ENCODE results near the gene GPR17. TPM values are rescaled to one million over a fixed set of nuclear protein-coding genes. Genes with fewer than 3 reads are reported as not detected.

GPR17 gene
- polyA plus RNA-seq, 3 donors, result 0.98 to 2.0 (median 1.4) TPM

GRCh38 chr2:127611076-127611925 lies 34.7 kb upstream of the GPR17 start:
- no peak for DNase-seq (ENCODE audit: extremely low read depth in 1 of 11, low read depth in 9 of 11, low spot score in 4 of 11)

GRCh38 chr2:127612111-127612822 lies 33.7 kb upstream of the GPR17 start:
- no peak for DNase-seq (ENCODE audit: extremely low read depth in 1 of 11, low read depth in 9 of 11, low spot score in 4 of 11)

GRCh38 chr2:127614246-127614645 lies 31.7 kb upstream of the GPR17 start:
- DNase-seq (ENCODE audit: extremely low read depth in 1 of 11, low read depth in 9 of 11, low spot score in 4 of 11), result no peak

DNA sequence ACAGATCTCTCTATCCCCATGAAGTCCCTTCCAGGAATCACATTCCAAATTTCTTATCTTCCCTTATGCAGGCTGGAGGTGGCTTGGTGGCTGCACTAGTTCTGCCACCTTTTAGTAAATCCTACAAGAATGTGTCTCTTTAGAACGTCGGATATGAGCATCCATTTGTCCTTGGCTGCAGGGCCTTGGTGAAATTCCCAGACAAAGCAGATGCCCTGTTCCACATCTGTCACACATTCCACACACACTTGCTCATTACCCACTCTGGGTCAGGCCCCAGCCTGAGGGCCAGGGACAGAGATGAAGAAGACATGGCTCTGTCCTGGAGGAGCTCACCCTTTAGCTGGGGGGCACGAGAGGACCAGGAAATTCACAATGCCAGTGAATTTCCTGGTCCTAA lies 31.2 kb upstream of the GPR17 start:
- DNase-seq (ENCODE audit: extremely low read depth in 1 of 11, low read depth in 9 of 11, low spot score in 4 of 11), result no peak

GRCh38 chr2:127615511-127616166 lies 30.3 kb upstream of the GPR17 start:
- DNase-seq (ENCODE audit: extremely low read depth in 1 of 11, low read depth in 9 of 11, low spot score in 4 of 11), result no peak

GRCh38 chr2:127618551-127619202 lies 27.3 kb upstream of the GPR17 start:
- DNase-seq (ENCODE audit: extremely low read depth in 1 of 11, low read depth in 9 of 11, low spot score in 4 of 11), result no peak

DNA sequence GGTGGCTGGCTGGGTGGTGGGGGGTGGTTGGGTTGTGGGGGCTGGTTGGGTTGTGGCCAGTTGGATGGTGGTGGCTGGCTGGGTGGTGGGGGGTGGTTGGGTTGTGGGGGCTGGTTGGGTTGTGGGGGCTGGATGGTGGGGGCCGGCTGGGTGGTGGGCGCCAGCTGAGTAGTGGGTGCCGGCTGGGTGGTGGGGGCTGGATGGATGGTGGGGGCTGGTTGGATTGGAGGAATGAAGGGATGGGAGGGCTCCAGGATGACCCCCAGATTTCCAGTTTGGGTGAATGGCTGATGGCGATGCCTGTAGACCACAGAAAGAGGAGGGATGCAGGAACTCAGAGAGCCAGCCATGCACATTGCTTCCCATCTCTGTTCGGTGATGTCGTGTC lies 26.8 kb upstream of the GPR17 start:
- DNase-seq (ENCODE audit: extremely low read depth in 1 of 11, low read depth in 9 of 11, low spot score in 4 of 11), result no peak

- no peak for DNase-seq (ENCODE audit: extremely low read depth in 1 of 11, low read depth in 9 of 11, low spot score in 4 of 11)
These were observed 25.9 kb upstream of the GPR17 start for GRCh38 chr2:127619877-127620705.

DNA sequence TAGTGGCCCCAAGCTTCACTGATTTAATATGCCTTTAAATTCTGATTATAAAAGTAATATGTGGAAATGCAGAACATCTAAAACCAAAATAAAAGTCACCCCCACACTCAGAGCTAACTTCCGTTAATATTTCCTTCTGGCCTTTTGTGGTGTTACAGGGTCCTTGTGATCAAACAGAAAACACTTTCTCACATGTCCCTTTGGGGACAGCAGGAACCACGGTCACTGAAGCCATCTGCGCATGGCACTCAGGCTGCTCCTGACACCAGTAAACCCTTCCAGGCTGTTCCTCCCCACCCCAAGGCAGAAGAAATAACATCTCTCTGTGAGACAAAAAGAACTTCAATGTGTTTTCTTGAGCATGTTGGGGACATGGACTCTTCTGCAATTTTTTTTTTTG lies 25.1 kb upstream of the GPR17 start:
- no peak for DNase-seq (ENCODE audit: extremely low read depth in 1 of 11, low read depth in 9 of 11, low spot score in 4 of 11)

DNA sequence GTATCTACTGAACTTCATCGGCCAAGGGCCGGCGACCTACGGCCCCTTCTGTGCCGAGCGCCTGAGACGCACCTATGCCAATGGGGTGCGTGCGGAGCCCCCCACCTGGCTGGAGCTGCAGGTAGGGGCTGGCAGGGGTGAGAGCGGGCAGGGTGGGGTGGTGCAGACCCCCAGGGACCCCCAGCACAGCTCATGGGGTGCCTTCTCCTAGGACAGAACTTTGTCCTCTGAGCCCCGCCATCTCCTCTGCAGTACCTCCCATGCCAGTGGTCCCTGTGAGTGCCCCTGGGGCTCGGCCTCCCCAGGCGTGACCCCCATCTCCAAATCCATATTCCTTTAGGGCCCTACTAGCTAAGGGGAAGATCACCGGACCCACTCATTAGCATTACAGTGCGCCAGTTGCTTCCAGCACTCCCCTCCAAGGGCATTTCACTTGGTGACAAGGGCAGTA lies 23.9 kb upstream of the GPR17 start:
- DNase-seq (ENCODE audit: extremely low read depth in 1 of 11, low read depth in 9 of 11, low spot score in 4 of 11), result no peak

GRCh38 chr2:127622561-127623387 lies 23.2 kb upstream of the GPR17 start:
- no peak for DNase-seq (ENCODE audit: extremely low read depth in 1 of 11, low read depth in 9 of 11, low spot score in 4 of 11)

GRCh38 chr2:127623388-127624319 lies 22.3 kb upstream of the GPR17 start:
- no peak for DNase-seq (ENCODE audit: extremely low read depth in 1 of 11, low read depth in 9 of 11, low spot score in 4 of 11)

DNA sequence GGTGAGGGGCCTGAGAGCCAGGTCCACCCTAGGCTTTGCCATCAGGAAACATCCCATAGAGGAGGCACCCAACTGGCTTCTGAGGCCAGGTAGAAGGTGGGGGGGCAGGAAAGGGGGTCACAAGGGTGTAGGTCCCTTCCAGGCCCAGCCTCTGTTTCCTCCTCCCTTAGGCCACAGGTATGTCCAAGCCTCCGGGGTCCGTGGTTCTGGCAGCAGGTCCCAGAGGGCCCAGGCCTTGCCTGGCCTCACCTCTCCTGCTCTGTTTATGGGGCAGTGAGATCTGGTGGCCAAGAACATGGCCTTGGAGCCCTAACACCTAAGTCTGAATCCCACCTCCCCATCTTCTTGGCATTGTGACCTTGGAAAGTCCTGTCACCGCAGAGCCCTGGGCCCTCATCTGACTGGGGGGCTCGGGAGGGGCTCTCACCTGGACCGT lies 21.6 kb upstream of the GPR17 start:
- no peak for DNase-seq (ENCODE audit: extremely low read depth in 1 of 11, low read depth in 9 of 11, low spot score in 4 of 11)

- DNase-seq (ENCODE audit: extremely low read depth in 1 of 11, low read depth in 9 of 11, low spot score in 4 of 11), result no peak
These were observed 21.0 kb upstream of the GPR17 start for GRCh38 chr2:127624756-127625571.

DNA sequence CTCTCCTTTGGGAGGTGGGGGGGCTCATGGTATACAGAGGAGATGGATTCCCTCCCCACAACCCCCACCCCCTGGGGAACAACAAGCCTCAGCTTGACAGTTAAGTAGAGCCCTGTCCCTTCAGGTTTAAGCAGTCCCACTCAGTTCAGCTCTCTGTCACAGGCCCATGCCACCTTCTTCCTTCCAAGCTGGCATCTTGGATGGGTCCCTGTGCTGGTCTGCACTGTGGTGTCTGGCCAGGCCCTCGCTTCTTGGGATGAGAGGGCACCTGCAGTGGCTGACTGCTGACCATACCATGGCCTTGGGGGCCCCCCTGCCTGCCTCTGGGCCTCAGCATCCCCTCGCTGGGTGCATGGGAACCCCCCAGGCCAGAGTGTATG lies 20.4 kb upstream of the GPR17 start:
- no peak for DNase-seq (ENCODE audit: extremely low read depth in 1 of 11, low read depth in 9 of 11, low spot score in 4 of 11)

DNA sequence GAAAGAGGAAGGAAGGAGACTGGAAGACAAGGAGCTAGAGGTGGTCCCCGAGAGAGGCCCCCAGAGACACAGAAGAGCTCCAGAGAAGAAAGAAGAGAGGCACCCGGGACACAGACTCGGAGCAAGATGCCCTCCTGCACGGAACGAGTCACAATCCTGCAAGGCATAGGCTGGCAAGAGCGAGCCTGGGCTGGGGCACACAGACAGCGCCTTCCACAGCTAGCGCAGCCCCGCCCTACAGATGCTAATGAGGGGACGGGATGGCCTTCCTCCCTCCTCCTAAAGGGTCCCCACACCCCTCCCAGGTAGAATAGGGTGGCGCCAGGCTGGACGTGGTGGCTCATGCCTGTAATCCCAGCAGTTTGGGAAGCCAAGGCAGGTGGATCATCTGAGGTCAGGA lies 19.8 kb upstream of the GPR17 start:
- DNase-seq (ENCODE audit: extremely low read depth in 1 of 11, low read depth in 9 of 11, low spot score in 4 of 11), result no peak

Measured in renal cortex interstitium (tissue), 11 donors.